Esophagus squamous epithelium (tissue), 4 donors: ENCODE data around the gene NTF4.
"Not testable (repeated sequence)": the region's sequence is repeated elsewhere in the genome, so short reads cannot be mapped to it uniquely, and the experiment has no call there.

ENCODE experiments used
- CTCF ChIP-seq, 6 experiments: fragments of 450-650 bp in 4 of 6; fragments of 200-600 bp in 2 of 6; sonication (generic) in 2 of 6; IDR thresholded peaks; one replicate each; pipeline ENCODE4 v1.5.1; 2016 to 2019; ENCODE audit warnings: antibody characterized with exemption in 6 of 6, mild to moderate bottlenecking in 4 of 6, moderate library complexity in 4 of 6
- POLR2A ChIP-seq, 4 donors: fragments of 450-650 bp; IDR thresholded peaks; one replicate each; pipeline ENCODE4 v1.6.1; 2017; ENCODE audit warnings: antibody characterized with exemption in 4 of 4, mild to moderate bottlenecking in 4 of 4, moderate library complexity in 3 of 4

- TF ChIP-seq CTCF, POLR2A (IDR thresholded peaks at IDR 0.05): not testable (repeated sequence)
These were observed 34.9 kb downstream of the NTF4 start for GRCh38 chr19:49029749-49030148.
